GM18520 (cell line): ENCODE data around the gene ANHX.

Source experiments
- ATAC-seq: cut with Tn5 transposase; IDR thresholded peaks from one replicate; pipeline ENCODE4 v1.9.1; 2021; ENCODE audit not compliant: unreplicated experiment

The ANHX gene

GRCh38 chr12:133203344-133204263 lies 32.1 kb downstream of the ANHX start:
- no peak for ATAC-seq

- no peak for ATAC-seq
These were observed 33.0 kb downstream of the ANHX start for GRCh38 chr12:133202493-133203343.

GRCh38 chr12:133201888-133202287 lies 33.8 kb downstream of the ANHX start:
- no peak for ATAC-seq

- no peak for ATAC-seq
These were observed 42.8 kb downstream of the ANHX start for GRCh38 chr12:133192847-133193246.

- no peak for ATAC-seq
These were observed 45.5 kb downstream of the ANHX start for GRCh38 chr12:133190176-133190575.

GRCh38 chr12:133181238-133181959 lies 54.3 kb downstream of the ANHX start, which contains the start of gene ZNF268:
Gene ZNF268 (plus strand): TSS chr12:133181495. CDS start chr12:133181998, 503 bp downstream.
- ATAC-seq: peak; percentile 83

- no peak for ATAC-seq
These were observed 55.0 kb downstream of the ANHX start for GRCh38 chr12:133180669-133181068.

GRCh38 chr12:133174901-133175300 lies 60.8 kb downstream of the ANHX start:
- no peak for ATAC-seq

GRCh38 chr12:133172491-133172890 lies 63.2 kb downstream of the ANHX start:
- no peak for ATAC-seq
